Measurements from ENCODE around the gene DST. TPM values are rescaled to one million over a fixed set of nuclear protein-coding genes. Genes with fewer than 3 reads are reported as not detected.

The DST gene
- total RNA-seq, 3 donors from 2014 or later: 2.3 to 4.7 (median 3.5) TPM

DNA sequence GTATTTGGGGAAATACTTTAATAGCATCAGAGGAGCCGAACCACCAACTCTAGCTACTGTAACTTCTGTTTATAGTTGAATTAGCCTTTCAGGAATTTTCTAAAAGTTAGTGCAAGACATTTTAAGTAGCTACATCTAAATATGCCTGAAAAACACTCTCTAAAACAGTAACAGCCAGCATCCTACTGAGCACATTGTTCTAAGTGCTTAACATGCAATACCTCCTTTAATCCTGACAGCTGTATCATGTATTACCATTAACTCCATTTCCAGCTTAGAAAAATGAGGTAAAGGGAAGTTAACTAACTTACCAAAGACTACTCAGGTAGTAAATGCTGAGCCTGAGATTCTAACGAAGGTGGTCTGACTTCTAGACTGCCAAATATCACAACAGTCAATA lies 120.7 kb downstream of the DST start:
- Mint-ChIP-seq H3K36me3 (ENCODE audit: insufficient read depth) (no peaks in the 10 kb centered on the region), H3K4me1 (ENCODE audit: low read depth) (no peaks in the 10 kb centered on the region), H3K9me3 (peaks cover 6% of the 10 kb centered on the region), H3K4me3 (no peak overlapping the region), H3K27me3 (ENCODE audit: low read depth) (no peaks in the 10 kb centered on the region)
- DNase-seq (no peak), ATAC-seq (no peak)

DNA sequence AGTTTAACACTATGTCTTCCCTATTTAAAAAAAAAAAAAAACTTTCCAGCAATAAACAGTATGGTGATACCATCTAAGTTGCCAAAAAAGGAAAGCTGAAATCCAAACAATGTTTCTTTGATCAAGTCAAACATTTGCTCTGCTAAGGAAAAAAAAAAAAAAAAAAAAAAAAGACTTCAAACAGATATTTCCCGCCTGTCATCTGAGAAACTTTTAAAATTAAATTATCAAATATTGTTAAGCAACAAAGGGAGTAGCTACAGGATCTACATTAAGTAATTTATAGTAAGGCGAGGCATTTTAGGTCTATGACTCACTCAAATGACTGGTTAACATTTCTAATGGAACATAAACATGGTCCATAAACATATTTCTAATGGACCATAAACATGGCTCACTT lies 121.2 kb downstream of the DST start:
- no peaks in the 10 kb centered on the region for H3K36me3 Mint-ChIP-seq (ENCODE audit: insufficient read depth)
- ATAC-seq: no peak
- no peaks in the 10 kb centered on the region for H3K4me1 Mint-ChIP-seq (ENCODE audit: low read depth)
- no peak overlapping the region for H3K4me3 Mint-ChIP-seq
- no peaks in the 10 kb centered on the region for H3K27me3 Mint-ChIP-seq (ENCODE audit: low read depth)
- H3K9me3 Mint-ChIP-seq: peaks cover 6% of the 10 kb centered on the region
- DNase-seq: no peak

GRCh38 chr6:56520218-56520617 lies 122.5 kb downstream of the DST start:
- Mint-ChIP-seq H3K9me3 (peaks cover 6% of the 10 kb centered on the region), H3K4me1 (ENCODE audit: low read depth) (no peaks in the 10 kb centered on the region), H3K27me3 (ENCODE audit: low read depth) (no peaks in the 10 kb centered on the region), H3K4me3 (no peak overlapping the region), H3K36me3 (ENCODE audit: insufficient read depth) (no peaks in the 10 kb centered on the region)
- ATAC-seq (no peak), DNase-seq (no peak)

DNA sequence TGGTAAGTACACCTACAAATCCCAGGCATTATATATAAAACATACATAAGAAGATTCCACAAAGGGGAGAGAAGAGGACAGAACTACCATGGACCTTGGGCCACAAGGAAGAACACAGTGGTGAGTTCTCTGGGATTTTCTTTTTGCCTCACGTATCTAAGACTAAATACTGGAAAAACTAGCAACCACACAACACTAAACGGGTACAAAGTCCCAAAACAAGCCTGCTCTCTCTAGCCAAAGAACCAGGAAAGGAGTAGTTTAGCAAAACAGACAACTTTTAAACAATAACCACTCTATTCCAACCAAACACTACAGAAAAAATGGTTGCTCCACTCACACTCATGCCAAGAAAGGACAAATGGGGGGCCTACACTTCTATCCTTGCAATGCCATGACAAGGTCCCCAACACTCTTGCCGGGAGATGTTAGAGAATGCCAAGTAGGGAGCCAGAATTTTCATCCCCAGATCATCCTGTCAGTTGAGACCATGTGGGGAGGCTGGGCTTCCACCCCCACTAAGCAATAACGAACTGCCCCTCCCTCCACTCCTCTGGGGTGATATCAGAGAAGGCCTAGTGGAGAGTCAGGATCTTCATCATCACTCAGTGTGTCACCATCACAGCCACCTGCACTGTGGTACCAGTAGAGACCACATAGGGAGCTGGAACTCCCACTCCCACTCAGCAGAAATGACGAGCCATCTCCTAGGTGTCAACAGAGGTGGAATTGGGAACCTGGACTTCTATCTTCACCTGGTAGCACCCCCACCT lies 123.5 kb downstream of the DST start:
- H3K9me3 Mint-ChIP-seq: peaks cover 6% of the 10 kb centered on the region
- H3K36me3 Mint-ChIP-seq (ENCODE audit: insufficient read depth): no peaks in the 10 kb centered on the region
- ATAC-seq (no peak), DNase-seq (no peak)
- no peak overlapping the region for H3K4me3 Mint-ChIP-seq
- no peaks in the 10 kb centered on the region for H3K4me1 Mint-ChIP-seq (ENCODE audit: low read depth)
- H3K27me3 Mint-ChIP-seq (ENCODE audit: low read depth): no peaks in the 10 kb centered on the region

DNA sequence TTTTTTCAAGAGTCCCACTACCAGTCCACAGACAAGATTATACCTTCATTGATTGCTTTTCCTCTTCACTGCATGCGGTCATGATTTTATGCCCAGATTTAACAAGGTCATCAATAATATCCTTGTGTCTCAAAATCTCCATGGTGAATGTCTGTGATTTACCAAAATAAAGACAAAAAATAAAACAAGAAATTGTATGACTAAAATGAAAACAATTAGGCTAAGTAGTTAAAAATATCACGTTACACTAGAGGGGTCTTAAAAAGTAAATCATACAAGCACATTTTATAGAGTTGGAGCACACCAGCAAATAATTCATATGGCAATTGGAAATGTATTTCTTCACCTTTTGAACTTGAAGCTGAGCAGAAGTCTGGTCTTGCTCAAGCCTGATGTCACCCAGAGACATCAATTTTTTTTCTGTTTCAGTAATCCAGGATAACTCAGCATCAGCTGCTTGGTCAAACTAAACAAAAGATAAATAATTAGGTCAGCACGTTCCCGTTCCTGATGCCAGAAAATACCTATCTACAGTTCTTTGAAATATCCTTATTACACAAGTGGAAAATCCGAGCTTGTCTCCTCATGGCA lies 125.4 kb downstream of the DST start:
- ATAC-seq (no peak), DNase-seq (no peak)
- Mint-ChIP-seq H3K27me3 (ENCODE audit: low read depth) (no peaks in the 10 kb centered on the region), H3K9me3 (peaks cover 6% of the 10 kb centered on the region), H3K4me3 (no peak overlapping the region), H3K36me3 (ENCODE audit: insufficient read depth) (no peaks in the 10 kb centered on the region), H3K4me1 (ENCODE audit: low read depth) (no peaks in the 10 kb centered on the region)

DNA sequence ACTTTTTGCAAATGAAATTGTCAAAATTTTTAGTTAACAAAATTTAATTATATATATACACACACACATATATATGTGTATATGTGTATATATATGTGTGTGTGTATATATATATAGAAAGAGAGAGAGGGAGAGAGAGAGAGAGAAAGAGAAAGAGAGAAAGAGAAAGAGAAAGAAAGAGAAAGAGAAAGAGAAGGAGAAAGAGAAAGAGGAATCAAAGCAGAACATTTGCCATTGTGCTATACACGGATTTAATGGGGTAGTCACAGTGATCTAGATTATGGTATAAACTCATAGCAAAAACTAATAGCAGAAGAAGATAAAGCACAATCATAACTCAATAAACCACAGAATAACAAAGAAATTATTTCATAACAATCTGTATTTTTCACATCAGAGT lies 126.7 kb downstream of the DST start:
- no peak for ATAC-seq
- no peaks in the 10 kb centered on the region for H3K36me3 Mint-ChIP-seq (ENCODE audit: insufficient read depth)
- H3K27me3 Mint-ChIP-seq (ENCODE audit: low read depth): no peaks in the 10 kb centered on the region
- H3K4me3 Mint-ChIP-seq: no peak overlapping the region
- H3K9me3 Mint-ChIP-seq: peaks cover 6% of the 10 kb centered on the region
- H3K4me1 Mint-ChIP-seq (ENCODE audit: low read depth): no peaks in the 10 kb centered on the region
- no peak for DNase-seq

- no peak for DNase-seq
- Mint-ChIP-seq H3K4me1 (ENCODE audit: low read depth) (no peaks in the 10 kb centered on the region), H3K9me3 (peaks cover 6% of the 10 kb centered on the region), H3K4me3 (no peak overlapping the region), H3K36me3 (ENCODE audit: insufficient read depth) (no peaks in the 10 kb centered on the region), H3K27me3 (ENCODE audit: low read depth) (no peaks in the 10 kb centered on the region)
- ATAC-seq: no peak
Measured at GRCh38 chr6:56515081-56515905, 127.4 kb downstream of the DST start.

GRCh38 chr6:56514395-56514794 lies 128.3 kb downstream of the DST start:
- no peaks in the 10 kb centered on the region for H3K27me3 Mint-ChIP-seq (ENCODE audit: low read depth)
- H3K9me3 Mint-ChIP-seq: no peaks in the 10 kb centered on the region
- ATAC-seq: no peak
- no peak overlapping the region for H3K4me3 Mint-ChIP-seq
- no peaks in the 10 kb centered on the region for H3K4me1 Mint-ChIP-seq (ENCODE audit: low read depth)
- no peak for DNase-seq
- no peaks in the 10 kb centered on the region for H3K36me3 Mint-ChIP-seq (ENCODE audit: insufficient read depth)

- no peak for ATAC-seq
- Mint-ChIP-seq H3K36me3 (ENCODE audit: insufficient read depth) (no peaks in the 10 kb centered on the region), H3K4me3 (no peak overlapping the region)
Measured at GRCh38 chr6:56513631-56514030, 129.1 kb downstream of the DST start.

DNA sequence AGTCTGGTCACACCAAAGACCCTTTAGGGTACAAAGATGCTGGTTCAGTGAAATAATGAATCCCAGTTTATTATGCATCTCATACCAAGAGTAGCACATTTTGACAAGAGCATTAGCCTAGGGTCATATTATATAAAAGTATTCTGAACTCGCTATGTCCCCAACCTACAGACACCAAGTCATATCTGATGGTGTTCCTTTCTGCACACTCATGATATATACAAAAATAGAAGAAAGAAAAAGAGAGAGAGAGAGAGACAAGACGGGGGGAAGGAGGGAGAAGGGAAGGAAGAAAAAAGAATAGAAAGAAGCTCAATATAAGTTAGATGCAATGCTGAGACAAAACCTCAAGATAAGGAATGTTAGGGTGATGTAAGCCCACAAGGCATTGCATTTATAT lies 131.1 kb downstream of the DST start:
- no peaks in the 10 kb centered on the region for H3K9me3 Mint-ChIP-seq
- H3K4me3 Mint-ChIP-seq: no peak overlapping the region
- H3K4me1 Mint-ChIP-seq (ENCODE audit: low read depth): no peaks in the 10 kb centered on the region
- H3K27me3 Mint-ChIP-seq (ENCODE audit: low read depth): no peaks in the 10 kb centered on the region
- DNase-seq (no peak), ATAC-seq (no peak)
- no peaks in the 10 kb centered on the region for H3K36me3 Mint-ChIP-seq (ENCODE audit: insufficient read depth)

More at GRCh38 chr6:56513631-56514030, 129.1 kb downstream of the DST start:
- H3K27me3 Mint-ChIP-seq (ENCODE audit: low read depth): no peaks in the 10 kb centered on the region
- no peak for DNase-seq
- no peaks in the 10 kb centered on the region for H3K4me1 Mint-ChIP-seq (ENCODE audit: low read depth)
- no peaks in the 10 kb centered on the region for H3K9me3 Mint-ChIP-seq

- Mint-ChIP-seq H3K27me3 (ENCODE audit: low read depth) (no peaks in the 10 kb centered on the region), H3K36me3 (ENCODE audit: insufficient read depth) (no peaks in the 10 kb centered on the region), H3K4me3 (no peak overlapping the region), H3K9me3 (no peaks in the 10 kb centered on the region), H3K4me1 (ENCODE audit: low read depth) (no peaks in the 10 kb centered on the region)
- ATAC-seq (no peak), DNase-seq (no peak)
Measured at GRCh38 chr6:56510984-56511531, 131.6 kb downstream of the DST start.

DNA sequence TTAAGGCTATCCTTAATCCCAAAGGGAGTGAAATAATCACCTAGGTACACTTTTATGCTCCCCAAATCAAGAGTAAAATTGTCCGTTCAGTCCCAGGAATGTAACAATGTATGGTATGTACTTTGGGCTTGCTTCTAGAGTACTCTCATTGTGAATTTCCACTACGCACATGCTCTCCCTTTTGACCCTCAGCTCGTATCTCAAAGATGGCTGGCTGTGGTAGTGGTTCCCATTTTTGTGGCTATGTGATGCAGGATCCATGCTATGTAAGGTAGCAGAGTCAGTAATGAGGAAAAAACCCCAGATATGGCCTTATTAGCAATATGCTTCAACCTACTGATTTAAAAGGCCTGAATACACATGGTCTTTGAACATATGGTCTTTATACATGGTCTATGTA lies 133.7 kb downstream of the DST start:
- Mint-ChIP-seq H3K36me3 (ENCODE audit: insufficient read depth) (no peaks in the 10 kb centered on the region), H3K27me3 (ENCODE audit: low read depth) (no peaks in the 10 kb centered on the region), H3K4me1 (ENCODE audit: low read depth) (no peaks in the 10 kb centered on the region), H3K9me3 (no peaks in the 10 kb centered on the region), H3K4me3 (no peak overlapping the region)
- DNase-seq: no peak
- no peak for ATAC-seq

DNA sequence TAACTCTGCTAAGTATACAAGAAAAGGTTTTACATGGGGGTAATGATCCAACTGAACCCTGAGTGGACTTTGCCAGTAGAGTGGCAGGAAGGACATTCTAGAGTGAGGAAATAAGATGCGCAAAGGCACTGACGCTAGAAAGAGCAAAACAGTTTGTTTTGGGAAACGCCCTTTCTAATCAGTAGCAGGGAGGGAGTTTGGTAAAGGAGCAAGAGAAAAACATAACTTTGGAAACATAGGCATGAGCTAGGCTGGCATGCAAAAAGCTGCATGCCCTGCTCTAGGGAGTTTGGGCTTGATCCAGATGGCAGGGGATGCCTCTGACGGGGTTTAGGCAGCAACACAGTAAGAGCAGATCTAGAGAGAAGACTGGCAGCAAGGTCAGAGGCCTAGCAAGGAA lies 135.2 kb downstream of the DST start:
- no peaks in the 10 kb centered on the region for H3K9me3 Mint-ChIP-seq
- no peaks in the 10 kb centered on the region for H3K4me1 Mint-ChIP-seq (ENCODE audit: low read depth)
- no peak for ATAC-seq
- H3K27me3 Mint-ChIP-seq (ENCODE audit: low read depth): no peaks in the 10 kb centered on the region
- no peaks in the 10 kb centered on the region for H3K36me3 Mint-ChIP-seq (ENCODE audit: insufficient read depth)
- H3K4me3 Mint-ChIP-seq: no peak overlapping the region
- no peak for DNase-seq

DNA sequence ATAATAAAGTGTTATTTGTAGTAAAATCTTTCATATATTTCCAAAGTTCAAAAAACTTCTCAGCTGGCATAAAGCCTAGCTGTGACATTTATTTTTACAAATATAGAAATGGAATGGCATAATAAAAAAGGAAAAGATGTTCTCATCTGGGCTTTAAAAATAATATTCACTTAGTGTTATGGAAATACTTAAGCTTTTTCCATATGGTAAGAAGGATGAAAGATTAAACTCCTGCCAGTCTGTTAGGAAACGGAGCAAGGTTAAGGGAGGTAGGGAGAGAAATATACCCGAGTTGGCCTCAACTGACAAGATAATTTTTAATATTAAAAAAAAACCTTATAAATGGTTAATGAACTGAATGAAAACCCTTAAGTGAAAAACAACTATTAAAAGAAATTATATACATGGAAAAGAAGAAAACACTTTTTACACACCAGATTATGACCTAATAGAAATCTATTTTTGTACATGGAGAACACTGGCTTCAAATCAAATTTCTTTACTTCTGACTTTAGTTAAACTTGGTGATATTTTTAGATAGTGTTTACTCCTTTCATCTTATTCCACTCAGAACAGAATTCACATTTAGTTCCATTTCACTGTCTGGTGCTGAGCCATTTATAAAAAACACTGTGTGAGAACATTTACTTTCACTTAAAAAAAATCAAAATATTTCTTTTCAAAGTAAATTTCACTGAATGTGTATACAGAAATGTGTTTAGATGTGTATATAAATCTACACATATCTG lies 137.0 kb downstream of the DST start:
- DNase-seq: no peak
- no peaks in the 10 kb centered on the region for H3K36me3 Mint-ChIP-seq (ENCODE audit: insufficient read depth)
- H3K4me3 Mint-ChIP-seq: no peak overlapping the region
- no peaks in the 10 kb centered on the region for H3K27me3 Mint-ChIP-seq (ENCODE audit: low read depth)
- H3K4me1 Mint-ChIP-seq (ENCODE audit: low read depth): no peaks in the 10 kb centered on the region
- ATAC-seq: no peak
- no peaks in the 10 kb centered on the region for H3K9me3 Mint-ChIP-seq

Data from activated T-cell treated with anti-CD3 and anti-CD28 coated beads, Interleukin-2, amount 50 U/mL, for 4 hours (primary cell).